Fibroblast of lung (primary cell): Measurements from ENCODE around the gene ARMC9. TPM values are rescaled to one million over a fixed set of nuclear protein-coding genes. Genes with fewer than 3 reads are reported as not detected.

ENCODE experiments used
- DNase-seq, 2 donors: peaks; one replicate each; pipeline versions ENCODE4 v3.0.0 to v3.0.0-alpha.2; 2010; ENCODE audit warnings: low read depth in 2 of 2
- H2AFZ ChIP-seq: 2 replicates; pipeline ENCODE4 v1.5.1; 2012; ENCODE audit warnings: low read length, control low read depth, inconsistent platforms
- H3K27ac ChIP-seq: 2 replicates; pipeline ENCODE4 v1.5.1; 2011; ENCODE audit warnings: low read length, control low read depth; ENCODE audit not compliant: insufficient read depth
- H3K27me3 ChIP-seq: 2 replicates; pipeline ENCODE4 v1.5.1; 2011; ENCODE audit warnings: mild to moderate bottlenecking, low read length; ENCODE audit not compliant: control insufficient read depth, insufficient read depth
- H3K36me3 ChIP-seq: 2 replicates; pipeline ENCODE4 v1.5.1; 2011; ENCODE audit warnings: low read length; ENCODE audit not compliant: control insufficient read depth, insufficient read depth
- H3K4me1 ChIP-seq: 2 replicates; pipeline ENCODE4 v1.5.1; 2011; ENCODE audit warnings: low read length; ENCODE audit not compliant: control insufficient read depth, insufficient read depth; ENCODE audit errors: extremely low read depth
- H3K4me2 ChIP-seq: 2 replicates; pipeline ENCODE4 v1.5.1; 2011; ENCODE audit warnings: low read length, control low read depth; ENCODE audit not compliant: insufficient read depth; ENCODE audit errors: extremely low read depth
- H3K4me3 ChIP-seq, 4 experiments: fragments of 200-600 bp in 1 of 4; sonication (generic) in 1 of 4; replicated peaks in 1 of 4; 2 replicates each; pipeline ENCODE4 v1.5.1; 2011 to 2016; ENCODE audit warnings: low read length in 4 of 4, low read depth in 3 of 4, mild to moderate bottlenecking in 3 of 4, control low read depth in 2 of 4, inconsistent platforms in 1 of 4, mixed read lengths in 1 of 4; ENCODE audit not compliant: insufficient read depth in 1 of 4; ENCODE audit errors: control extremely low read depth in 1 of 4
- H3K79me2 ChIP-seq: 2 replicates; pipeline ENCODE4 v1.5.1; 2012; ENCODE audit warnings: mild to moderate bottlenecking, low read length, inconsistent platforms; ENCODE audit not compliant: control insufficient read depth, insufficient read depth
- H3K9ac ChIP-seq: 2 replicates; pipeline ENCODE4 v1.5.1; 2011; ENCODE audit warnings: mild to moderate bottlenecking, low read length, control low read depth; ENCODE audit not compliant: insufficient read depth
- H3K9me3 ChIP-seq: 2 replicates; pipeline ENCODE4 v1.5.1; 2012; ENCODE audit warnings: low read depth, low read length; ENCODE audit not compliant: control insufficient read depth, insufficient read depth
- H4K20me1 ChIP-seq: 2 replicates; pipeline ENCODE4 v1.5.1; 2011; ENCODE audit warnings: low read length; ENCODE audit not compliant: control insufficient read depth, insufficient read depth; ENCODE audit errors: extremely low read depth
- EZH2 ChIP-seq: IDR thresholded peaks from 2 replicates; pipeline ENCODE4 v1.5.1; 2012; ENCODE audit warnings: low read length, control low read depth, mild to moderate bottlenecking; ENCODE audit errors: missing control alignments
- polyA plus RNA-seq, 2 donors: library from polyadenylated mRNA; depleted of rRNA in 1 of 2; stranded (reverse) in 1 of 2; unstranded in 1 of 2; fragments of >200 nt; gene quantifications; 2 replicates each; pipeline ENCODE4 v1.2.1, GENCODE V29; 2011 to 2012; ENCODE audit warnings: missing spikeins in 1 of 2
- total RNA-seq: library from RNA; depleted of rRNA; stranded (reverse); fragments of >200 nt; gene quantifications from 2 replicates; pipeline ENCODE4 v1.2.1, GENCODE V29; 2014
- TF ChIP-seq, protein P1 (sequence below), 2 donors: IDR thresholded peaks in 1 of 2; conservative IDR thresholded peaks in 1 of 2; 1 replicate in 1 of 2; 2 replicates in 1 of 2; pipeline ENCODE4 v1.5.1; 2011 to 2012; ENCODE audit warnings: low read length in 2 of 2, control low read depth in 1 of 2, inconsistent platforms in 1 of 2, low read depth in 1 of 2, mild to moderate bottlenecking in 1 of 2

Gene ARMC9
- total and polyA plus RNA-seq, 2 donors (not counting 1 experiment from before 2014, with no cell fraction given) = 68.4 to 153 TPM

DNA sequence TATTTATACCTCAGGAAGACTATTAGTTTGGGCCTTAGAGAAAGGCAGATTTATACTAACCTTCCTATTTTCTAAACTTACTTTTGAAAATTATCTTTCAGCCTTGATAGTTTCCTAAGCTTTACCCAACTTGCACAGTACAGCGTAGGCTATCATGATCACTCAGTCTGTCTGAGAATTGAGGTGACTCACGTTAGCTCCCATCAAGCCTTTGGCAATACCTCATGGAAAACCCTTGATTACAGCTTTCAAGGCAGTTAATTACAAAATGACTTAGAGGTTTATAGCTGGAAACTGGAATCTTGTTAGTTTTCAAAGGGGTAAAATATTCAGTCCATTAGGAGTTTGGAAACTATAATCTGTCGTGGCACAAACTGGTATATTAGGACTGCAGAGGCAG is 26.4 kb upstream of the ARMC9 start:
- Histone ChIP-seq H2AFZ (no peak overlapping the region), H3K9me3 (no peaks in the 10 kb centered on the region), H3K27me3 (no peaks in the 10 kb centered on the region), H3K36me3 (peaks cover 6% of the 10 kb centered on the region), H3K4me1 (peaks cover 5% of the 10 kb centered on the region), H3K9ac (no peak overlapping the region), H3K27ac (no peak overlapping the region), H3K4me3 (no peak overlapping the region), H4K20me1 (no peaks in the 10 kb centered on the region), H3K4me2 (no peak overlapping the region), H3K79me2 (no peaks in the 10 kb centered on the region)
- DNase-seq = peak in 1 of 2 donors; percentile 76
- no peak for TF ChIP-seq EZH2
- TF ChIP-seq, protein P1, sequence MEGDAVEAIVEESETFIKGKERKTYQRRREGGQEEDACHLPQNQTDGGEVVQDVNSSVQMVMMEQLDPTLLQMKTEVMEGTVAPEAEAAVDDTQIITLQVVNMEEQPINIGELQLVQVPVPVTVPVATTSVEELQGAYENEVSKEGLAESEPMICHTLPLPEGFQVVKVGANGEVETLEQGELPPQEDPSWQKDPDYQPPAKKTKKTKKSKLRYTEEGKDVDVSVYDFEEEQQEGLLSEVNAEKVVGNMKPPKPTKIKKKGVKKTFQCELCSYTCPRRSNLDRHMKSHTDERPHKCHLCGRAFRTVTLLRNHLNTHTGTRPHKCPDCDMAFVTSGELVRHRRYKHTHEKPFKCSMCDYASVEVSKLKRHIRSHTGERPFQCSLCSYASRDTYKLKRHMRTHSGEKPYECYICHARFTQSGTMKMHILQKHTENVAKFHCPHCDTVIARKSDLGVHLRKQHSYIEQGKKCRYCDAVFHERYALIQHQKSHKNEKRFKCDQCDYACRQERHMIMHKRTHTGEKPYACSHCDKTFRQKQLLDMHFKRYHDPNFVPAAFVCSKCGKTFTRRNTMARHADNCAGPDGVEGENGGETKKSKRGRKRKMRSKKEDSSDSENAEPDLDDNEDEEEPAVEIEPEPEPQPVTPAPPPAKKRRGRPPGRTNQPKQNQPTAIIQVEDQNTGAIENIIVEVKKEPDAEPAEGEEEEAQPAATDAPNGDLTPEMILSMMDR (conservative IDR thresholded peaks at IDR 0.05 in 1 of 2, IDR thresholded peaks at IDR 0.05 in 1 of 2; ENCODE audit: low read depth in 1 of 2, low read length in 2 of 2) = no peak

DNA sequence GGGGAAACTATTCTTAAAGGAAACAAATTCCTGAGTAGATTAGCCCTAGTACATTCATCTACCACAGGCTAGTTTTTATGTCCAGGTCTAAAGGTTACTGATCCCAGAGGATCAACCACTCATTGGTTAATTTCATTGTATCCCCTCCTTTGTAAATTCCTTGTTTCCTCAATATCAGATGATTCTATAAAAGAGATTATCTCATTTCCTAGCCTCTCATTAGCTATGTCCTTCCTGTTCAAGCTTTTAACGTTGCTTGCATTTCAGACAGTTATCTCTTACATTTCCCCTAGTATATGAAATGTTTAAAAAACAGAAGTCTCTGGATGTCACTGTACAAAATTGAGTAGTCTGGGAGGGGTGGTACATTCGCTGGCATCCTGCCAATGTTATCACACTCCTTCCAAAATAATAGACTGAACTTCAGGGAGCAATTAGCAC is 24.2 kb upstream of the ARMC9 start:
- no peak for DNase-seq
- Histone ChIP-seq H3K36me3 (peaks cover 2% of the 10 kb centered on the region), H3K4me3 (no peak overlapping the region), H2AFZ (no peak overlapping the region), H4K20me1 (no peaks in the 10 kb centered on the region), H3K4me2 (no peak overlapping the region), H3K27me3 (no peaks in the 10 kb centered on the region), H3K9ac (no peak overlapping the region), H3K27ac (no peak overlapping the region), H3K79me2 (no peaks in the 10 kb centered on the region), H3K4me1 (peaks cover 5% of the 10 kb centered on the region), H3K9me3 (no peaks in the 10 kb centered on the region)
- TF ChIP-seq, protein P1 (conservative IDR thresholded peaks at IDR 0.05 in 1 of 2, IDR thresholded peaks at IDR 0.05 in 1 of 2; ENCODE audit: low read depth in 1 of 2, low read length in 2 of 2) = no peak
- TF ChIP-seq EZH2 = no peak

DNA sequence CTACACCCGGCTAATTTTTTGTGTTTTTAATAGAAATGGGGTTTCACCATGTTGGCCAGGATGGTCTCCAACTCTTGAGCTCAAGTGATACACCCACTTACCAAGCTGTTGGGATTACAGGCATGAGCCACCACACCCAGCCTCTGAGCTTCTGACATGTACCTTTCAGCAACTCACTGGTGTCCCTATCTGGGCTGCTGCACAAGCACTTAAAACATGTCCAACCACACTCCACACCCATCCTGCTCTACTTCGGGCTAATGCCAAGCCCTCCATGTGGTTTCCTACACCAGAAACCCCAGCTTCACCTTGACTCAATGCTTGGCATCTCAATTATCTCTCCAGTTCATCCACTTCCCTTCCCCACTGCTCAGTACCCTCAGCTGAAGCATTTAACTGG is 22.4 kb upstream of the ARMC9 start:
- Histone ChIP-seq H3K79me2 (no peaks in the 10 kb centered on the region), H3K27ac (no peak overlapping the region), H4K20me1 (no peaks in the 10 kb centered on the region), H3K4me3 (no peak overlapping the region), H3K9ac (no peak overlapping the region), H3K36me3 (peaks cover 2% of the 10 kb centered on the region), H2AFZ (no peak overlapping the region), H3K4me2 (no peak overlapping the region), H3K27me3 (no peaks in the 10 kb centered on the region), H3K9me3 (no peaks in the 10 kb centered on the region), H3K4me1 (no peaks in the 10 kb centered on the region)
- TF ChIP-seq EZH2 = no peak
- DNase-seq = no peak
